NCI-H146 (cell line): Measurements from ENCODE around the gene LAMA3.

ENCODE experiments used
- DNase-seq: peaks from one replicate; lab custom pipeline; 2025; lab: John Stamatoyannopoulos, UW

Gene LAMA3

GRCh38 chr18:23779696-23780303 lies 90.5 kb downstream of the LAMA3 start:
- DNase-seq: no peak

DNA sequence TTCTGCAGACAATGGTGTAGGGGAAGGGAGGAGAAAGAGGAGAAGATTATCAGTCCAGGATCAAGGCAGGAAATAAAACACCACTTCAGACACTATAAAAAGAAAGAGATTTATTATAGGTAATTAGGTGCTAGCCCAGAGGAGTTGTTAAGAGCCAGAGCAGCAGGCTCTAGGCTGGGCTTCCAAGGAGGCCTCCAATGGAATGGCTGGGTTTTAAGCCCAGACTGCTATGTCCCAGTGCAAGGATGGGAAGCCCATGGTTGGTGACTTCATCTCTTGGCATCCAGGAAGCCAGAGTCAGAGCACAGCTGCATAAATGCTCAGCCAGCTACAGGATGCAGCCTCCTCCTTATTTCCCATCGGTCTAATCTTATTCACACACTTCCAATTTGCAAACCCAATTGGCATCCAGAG lies 95.6 kb downstream of the LAMA3 start:
- DNase-seq: no peak

DNA sequence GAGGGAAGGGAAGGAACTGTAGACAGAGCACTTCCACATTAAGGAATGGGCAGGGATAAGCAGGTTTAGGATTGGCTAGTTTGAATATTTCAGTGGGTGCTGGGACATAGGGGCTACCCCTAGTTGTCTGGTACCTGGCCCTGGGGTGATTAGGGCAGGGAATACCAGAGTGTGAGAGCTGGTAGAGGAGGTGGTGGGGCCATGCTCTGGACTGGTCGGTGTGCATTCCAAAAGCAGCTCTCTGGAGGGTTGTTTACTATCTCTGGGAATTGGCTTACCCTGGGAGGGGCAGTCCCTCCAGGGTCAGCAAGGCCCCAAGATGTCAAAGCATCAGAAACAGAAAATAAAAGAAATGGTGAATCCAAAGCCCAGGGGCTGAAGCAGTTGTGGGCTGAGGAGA lies 103.8 kb downstream of the LAMA3 start:
- no peak for DNase-seq

DNA sequence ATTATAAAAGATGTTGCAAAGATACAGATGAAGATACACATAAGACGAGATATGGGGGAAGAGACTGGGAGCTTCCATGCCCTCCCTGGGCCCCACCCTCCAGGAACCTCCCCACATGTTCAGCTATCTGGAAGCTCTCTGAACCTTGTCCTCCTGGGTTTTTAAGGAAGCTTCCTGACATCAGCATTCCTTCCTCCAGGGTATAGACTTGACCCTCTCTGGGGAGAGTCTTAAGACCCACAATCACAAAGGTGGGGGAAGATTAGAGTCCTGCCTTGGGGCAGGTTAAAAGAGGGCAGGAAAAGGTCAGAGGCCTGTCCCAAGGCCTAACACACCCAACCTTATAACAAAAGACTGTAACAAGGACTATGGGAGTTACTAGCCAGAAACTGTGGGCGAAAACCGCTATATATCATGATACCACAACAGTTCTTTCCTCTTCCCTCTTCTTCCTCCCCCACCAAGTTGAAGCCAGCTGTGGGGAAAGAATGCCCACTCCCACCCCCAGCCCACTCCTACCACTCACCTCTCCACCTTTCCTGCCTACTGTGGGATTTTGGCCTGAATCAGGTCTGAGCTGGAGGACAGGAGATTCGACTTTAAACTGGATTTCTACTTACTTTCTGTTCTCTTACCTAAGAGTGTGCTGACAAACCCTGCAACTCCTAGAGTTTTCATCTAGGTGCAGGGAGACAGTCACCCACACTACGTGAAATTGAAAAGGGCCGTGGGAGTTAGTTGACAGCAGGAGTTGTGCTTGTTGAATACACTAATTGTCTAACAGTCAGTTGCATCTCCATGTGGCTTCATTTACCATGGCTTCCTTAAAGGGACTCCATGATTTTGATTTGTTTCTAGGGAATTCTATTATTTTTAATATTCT lies 105.0 kb downstream of the LAMA3 start:
- DNase-seq: no peak

DNA sequence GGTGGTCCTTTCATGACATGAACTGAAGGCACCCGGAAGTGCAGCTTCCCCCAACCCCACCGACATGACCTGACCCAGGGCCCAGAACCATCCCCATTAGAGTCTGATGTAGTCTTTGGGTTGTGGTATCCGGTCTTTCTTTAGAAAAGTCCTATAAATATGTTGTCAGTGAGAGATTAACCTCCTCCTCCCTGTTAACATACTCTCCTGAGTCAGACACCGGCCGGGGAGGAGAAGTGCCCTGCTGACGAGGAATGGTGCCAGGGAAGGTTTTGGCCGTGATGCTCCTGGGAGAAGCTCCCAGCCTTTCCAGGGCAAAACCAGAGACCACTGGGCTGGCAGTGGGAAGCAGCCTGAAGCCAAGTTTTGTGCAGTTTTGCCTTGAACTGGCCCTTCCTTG lies 109.0 kb downstream of the LAMA3 start:
- no peak for DNase-seq

- no peak for DNase-seq
These were observed 109.6 kb downstream of the LAMA3 start for GRCh38 chr18:23798824-23799223.

GRCh38 chr18:23799540-23799939 lies 110.3 kb downstream of the LAMA3 start:
- no peak for DNase-seq

DNA sequence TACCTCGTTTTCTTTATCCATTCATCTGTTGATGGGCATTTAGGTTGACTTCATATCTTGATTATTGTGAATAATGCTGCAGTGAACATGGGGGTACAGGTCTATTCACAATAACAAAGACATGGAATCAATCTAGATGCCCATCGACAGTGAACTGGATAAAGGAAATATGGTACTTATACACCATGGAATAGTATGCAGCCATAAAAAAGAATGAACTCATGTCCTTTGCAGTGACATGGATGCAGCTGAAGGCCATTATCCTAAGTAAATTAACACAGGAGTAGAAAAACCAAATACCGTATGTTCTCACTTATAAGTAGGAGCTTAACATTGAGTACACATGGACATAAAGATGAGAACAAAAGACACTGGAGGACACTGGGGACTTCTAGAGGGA lies 111.6 kb downstream of the LAMA3 start:
- no peak for DNase-seq

DNA sequence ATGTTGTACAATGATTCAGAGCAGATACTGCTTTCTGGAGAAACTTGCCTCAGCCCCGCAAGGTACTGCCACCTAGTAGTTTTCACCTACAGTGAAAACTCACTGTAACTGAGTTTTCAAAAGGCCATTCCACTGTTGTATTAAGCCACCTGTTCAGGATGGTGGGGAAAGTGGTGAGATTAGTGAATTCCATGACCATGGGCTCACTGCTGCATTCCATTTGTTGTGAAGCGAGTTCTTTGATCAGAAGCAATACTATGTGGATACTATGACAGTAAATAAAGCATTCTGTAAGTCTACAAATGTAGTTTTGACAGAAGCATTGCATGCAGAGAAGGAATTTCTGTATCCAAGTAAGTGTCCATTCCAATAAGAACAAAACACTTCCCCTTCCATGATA lies 113.6 kb downstream of the LAMA3 start:
- DNase-seq: no peak

- no peak for DNase-seq
These were observed 114.5 kb downstream of the LAMA3 start for GRCh38 chr18:23803755-23804154.

DNA sequence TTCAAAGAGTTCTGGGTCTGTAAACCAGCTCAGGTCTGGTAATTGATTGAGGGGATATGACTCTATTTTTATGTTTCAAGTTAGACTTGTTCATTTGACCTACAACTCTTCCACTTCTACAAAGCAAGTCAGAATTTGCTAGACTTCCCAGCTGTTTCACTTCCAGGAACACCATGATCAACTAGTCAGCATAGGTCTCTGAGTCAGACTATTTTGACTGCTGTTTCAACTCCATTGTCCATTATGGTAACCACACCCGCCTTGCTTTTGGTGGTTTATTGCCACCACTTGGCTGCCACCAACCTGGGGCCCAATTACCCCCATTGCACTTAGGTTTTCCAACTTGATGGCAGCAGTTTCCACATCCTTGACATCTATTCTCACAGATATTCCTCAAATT lies 116.6 kb downstream of the LAMA3 start:
- no peak for DNase-seq

- no peak for DNase-seq
These were observed 120.2 kb downstream of the LAMA3 start for GRCh38 chr18:23809415-23809814.

- DNase-seq: no peak
These were observed 121.1 kb downstream of the LAMA3 start for GRCh38 chr18:23810396-23810795.

- DNase-seq: no peak
These were observed 121.9 kb downstream of the LAMA3 start for GRCh38 chr18:23811176-23811575.

DNA sequence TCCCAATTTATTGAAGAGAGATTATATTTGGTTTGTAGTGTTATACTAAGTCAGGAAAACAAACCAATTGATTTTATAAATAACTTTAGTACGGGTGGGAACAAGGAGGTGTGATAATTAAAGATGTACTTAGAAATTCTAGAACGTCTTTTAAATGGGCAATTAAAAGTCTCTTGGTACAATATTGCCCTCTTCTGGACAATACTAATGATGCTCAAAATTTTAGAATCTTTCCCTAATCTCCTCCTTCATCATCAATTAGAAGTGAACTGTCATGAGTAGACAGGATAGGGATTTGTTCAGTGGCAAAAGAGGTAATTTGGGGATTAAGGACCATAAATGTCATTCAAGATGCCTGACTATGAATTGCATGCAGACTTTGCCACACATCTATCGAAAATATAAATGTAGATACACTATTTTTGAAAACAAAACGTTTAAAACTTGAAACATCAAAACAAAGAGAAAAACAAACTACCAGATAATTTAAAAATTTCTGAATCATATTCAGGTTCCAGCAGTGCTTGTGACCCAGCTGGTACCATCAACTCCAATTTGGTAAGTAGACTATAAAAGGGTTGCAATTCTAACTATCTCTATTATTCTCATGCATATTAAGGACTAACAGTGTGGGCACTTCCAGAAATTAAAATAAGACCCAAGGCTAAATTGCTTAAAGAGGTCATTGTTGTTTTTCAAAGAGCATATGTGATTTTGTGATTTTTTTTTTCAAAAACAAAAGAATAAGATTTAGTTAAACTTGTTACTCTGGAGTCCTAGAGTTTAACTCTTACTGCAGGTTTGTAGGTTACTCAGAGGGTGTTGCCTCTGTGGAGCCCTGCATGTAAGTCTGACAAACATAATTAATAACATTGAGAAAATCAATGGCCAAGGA lies 123.5 kb downstream of the LAMA3 start:
- DNase-seq: peak; percentile 36

DNA sequence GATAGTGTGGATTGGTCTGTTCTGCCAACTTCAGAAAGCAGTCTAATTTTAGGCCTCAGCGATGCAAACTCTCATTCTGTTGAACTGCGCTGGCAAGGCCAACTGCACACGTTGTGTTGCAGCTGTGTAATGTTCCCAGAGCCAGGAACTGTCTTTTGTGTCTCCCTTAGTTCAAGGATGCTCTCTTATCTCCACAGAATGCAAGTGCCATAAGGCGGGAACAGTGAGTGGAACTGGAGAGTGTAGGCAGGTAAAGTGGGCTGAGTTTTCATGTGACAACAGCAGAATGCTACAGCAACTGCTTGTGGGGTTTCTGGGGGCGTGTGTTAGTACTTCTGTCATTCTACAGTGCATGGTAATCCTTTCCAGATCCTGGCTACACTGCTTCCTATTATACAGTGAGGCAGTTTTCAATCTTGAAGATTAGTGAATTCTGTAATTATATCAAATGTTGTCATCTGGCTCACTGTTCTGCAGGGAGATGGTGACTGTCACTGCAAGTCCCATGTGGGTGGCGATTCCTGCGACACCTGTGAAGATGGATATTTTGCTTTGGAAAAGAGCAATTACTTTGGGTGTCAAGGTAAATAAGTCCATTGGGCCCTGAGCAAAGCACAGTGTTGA lies 125.8 kb downstream of the LAMA3 start:
- no peak for DNase-seq

- DNase-seq: no peak
These were observed 126.8 kb downstream of the LAMA3 start for GRCh38 chr18:23816021-23816420.

GRCh38 chr18:23816740-23817139 lies 127.5 kb downstream of the LAMA3 start:
- no peak for DNase-seq

DNA sequence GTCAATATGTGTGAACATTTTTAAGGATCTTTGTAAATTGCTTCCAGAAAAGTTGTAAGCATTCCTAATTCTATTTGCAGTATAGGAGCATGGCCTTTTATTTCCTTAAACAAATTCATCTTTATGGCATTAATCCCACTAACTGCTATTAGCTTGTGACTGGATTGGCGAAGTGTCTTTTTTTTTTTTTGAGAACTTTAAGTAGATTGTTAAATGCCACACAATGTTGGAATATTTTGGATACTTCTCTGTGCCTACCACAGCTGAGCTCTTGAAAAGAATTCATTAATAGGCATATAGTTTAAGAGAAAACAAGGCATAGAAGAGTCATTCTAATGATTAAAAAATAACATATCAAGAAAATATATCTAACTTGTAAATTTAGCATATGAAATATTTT lies 129.7 kb downstream of the LAMA3 start:
- no peak for DNase-seq

DNA sequence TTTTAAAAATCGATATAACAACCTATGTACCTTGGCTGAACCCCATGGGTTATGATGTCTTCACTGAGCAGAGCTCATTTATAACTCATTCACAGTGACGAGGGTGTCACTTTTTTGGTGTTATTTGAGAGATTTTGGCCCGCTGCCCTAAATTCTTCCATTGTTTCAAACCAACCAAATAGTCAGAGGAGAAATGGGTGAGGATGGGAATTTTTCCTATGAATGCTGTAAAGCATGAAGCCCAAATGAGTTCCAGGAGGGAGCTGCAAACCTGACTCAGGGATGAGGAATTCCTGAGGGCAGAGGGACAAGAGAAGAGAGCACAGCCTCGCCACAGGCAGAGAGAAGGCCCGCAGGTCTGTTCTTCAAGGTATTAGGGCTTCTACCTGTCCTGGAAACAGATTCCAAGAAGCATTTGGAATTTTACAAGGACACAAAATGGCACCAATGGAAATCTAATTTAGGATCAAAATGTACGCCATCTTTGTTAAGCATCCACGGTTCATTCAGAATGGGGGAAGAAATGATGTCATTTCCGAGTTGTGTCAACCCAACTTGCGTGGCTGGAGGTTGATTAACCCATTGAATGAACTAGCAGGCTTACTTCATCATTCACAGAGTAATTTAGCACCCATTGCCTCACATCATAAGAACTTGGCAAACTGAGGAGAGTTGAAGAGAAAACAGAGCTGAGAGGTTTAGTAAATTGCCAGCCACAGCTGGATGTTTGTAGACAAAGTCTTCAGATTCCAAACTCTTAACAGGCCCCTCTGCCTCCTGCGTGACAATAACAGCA lies 133.5 kb downstream of the LAMA3 start:
- no peak for DNase-seq

GRCh38 chr18:23824240-23824639 lies 135.0 kb downstream of the LAMA3 start:
- DNase-seq: peak; percentile 35
